HFF-Myc (cell line): ENCODE measurements around the gene OR12D2.
"Not testable (repeated sequence)": the region's sequence is repeated elsewhere in the genome, so short reads cannot be mapped to it uniquely, and the experiment has no call there.

ENCODE experiments used
- DNase-seq: peaks from one replicate; pipeline ENCODE4 v3.0.0-alpha.2; 2011; ENCODE audit warnings: low read depth; ENCODE audit errors: extremely low read depth
- H3K4me3 ChIP-seq: replicated peaks from 2 replicates; pipeline ENCODE4 v1.5.1; 2011; ENCODE audit warnings: low read depth, mild to moderate bottlenecking, control low read depth, low read length
- TF ChIP-seq, protein P1 (sequence below): IDR thresholded peaks from 2 replicates; pipeline ENCODE4 v1.5.1; 2012; ENCODE audit warnings: mild to moderate bottlenecking, low read depth, low read length, control low read depth; ENCODE audit errors: missing control alignments

Gene OR12D2

DNA sequence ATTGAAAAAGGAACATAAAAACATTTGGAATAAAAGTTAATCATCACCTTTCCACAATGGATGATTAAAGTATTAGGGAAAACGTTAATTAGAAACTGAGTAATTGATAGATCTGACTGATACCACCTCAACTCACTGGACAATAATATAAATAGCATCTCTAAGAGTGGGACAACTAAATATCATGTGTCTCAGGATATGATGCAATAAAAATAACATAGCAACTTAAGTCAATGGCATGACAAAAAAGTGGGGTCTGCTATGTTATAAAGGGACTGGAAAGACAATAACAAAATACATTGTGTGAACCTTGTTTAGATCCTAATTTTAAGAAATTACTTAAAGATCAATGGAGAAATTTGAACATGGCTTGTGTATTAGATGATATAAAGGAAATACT is 29.6 kb downstream of the OR12D2 start:
- DNase-seq: no peak
- TF ChIP-seq, protein P1, sequence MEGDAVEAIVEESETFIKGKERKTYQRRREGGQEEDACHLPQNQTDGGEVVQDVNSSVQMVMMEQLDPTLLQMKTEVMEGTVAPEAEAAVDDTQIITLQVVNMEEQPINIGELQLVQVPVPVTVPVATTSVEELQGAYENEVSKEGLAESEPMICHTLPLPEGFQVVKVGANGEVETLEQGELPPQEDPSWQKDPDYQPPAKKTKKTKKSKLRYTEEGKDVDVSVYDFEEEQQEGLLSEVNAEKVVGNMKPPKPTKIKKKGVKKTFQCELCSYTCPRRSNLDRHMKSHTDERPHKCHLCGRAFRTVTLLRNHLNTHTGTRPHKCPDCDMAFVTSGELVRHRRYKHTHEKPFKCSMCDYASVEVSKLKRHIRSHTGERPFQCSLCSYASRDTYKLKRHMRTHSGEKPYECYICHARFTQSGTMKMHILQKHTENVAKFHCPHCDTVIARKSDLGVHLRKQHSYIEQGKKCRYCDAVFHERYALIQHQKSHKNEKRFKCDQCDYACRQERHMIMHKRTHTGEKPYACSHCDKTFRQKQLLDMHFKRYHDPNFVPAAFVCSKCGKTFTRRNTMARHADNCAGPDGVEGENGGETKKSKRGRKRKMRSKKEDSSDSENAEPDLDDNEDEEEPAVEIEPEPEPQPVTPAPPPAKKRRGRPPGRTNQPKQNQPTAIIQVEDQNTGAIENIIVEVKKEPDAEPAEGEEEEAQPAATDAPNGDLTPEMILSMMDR: no peak
- H3K4me3 ChIP-seq: no peak overlapping the region

DNA sequence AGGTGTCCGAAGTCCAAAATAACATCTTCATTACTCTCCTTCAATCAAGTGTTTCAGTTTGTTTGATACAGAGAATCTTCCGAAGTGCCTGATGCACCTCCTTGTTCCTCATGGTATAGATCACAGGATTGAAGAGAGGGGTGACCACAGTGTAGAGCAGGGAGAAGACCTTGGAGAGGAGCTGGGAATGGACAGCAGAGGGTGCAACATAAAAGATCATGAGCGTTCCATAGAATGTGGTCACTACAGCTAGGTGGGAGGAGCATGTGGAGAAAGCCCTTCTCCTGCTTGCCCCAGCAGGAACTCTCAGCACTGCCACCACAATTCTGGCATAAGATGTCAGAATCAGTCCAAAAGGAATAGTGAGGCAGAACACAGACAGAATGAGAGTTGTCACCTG is 31.2 kb downstream of the OR12D2 start:
- no peak for DNase-seq
- H3K4me3 ChIP-seq: no peak overlapping the region
- TF ChIP-seq, protein P1: no peak

DNA sequence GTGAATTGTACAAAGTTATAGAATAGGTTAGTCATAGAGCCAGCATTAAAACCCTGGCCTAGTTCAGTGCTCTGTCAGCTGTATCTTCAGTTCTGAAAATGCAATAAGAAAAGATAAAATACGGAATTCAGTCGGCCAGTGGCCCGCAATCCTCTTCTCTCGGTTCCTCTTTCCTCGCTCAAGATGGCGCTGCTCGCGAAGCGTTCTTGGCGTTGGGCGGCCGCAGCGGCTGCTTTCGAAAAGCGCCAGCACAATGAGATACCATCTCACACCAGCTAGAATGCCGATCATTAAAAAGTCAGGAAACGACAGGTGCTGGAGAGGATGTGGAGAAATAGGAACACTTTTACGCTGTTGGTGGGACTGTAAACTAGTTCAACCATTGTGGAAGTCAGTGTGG is 41.3 kb downstream of the OR12D2 start:
- DNase-seq, H3K4me3 ChIP-seq: not testable (repeated sequence)

DNA sequence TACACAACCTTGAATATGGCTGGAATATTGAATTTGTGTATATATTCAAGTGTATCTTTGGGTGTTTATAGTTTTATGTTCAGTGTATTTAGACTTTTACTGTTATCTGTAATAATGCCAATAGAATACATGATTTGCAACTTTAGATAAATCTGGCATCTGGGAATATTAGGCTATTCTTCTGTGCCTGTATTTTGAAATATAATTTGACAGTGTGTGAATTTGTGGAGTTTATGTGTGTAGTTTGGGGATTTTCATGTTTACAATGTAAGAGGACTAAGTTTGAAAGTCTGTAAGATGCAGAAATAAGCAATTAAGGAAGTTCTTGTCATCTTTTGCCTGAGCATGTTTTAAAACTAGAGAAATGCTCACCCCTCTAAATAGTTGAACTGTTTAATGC is 43.6 kb downstream of the OR12D2 start, which contains the start of gene OR10C1:
Gene OR10C1, plus strand, starts transcription at position 301 of the 400 bp plus-strand sequence. CDS start 710 bp downstream, outside the sequence.
- TF ChIP-seq, protein P1: no peak
- H3K4me3 ChIP-seq: no peak within 1 kb of the TSS
- no peak for DNase-seq

DNA sequence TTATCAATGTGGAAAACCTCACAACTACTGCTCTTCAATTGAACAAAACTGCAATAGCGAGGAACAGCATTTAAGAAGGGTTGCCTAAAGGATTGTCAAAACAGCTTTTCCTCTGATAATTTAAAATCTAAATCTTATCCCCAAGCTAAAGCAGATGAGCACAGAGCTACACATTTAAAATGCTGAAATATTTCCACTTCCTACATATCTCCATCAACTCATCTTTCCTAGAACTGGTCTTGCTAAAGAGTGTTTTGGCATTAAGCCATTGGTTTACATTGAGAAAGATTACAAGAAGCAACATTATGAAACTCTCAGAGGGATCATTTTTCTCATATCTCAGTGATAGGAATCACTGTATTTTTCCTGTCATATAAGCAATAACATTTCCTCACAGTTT is 47.3 kb downstream of the OR12D2 start:
- no peak overlapping the region for H3K4me3 ChIP-seq
- no peak for DNase-seq
- TF ChIP-seq, protein P1: no peak

DNA sequence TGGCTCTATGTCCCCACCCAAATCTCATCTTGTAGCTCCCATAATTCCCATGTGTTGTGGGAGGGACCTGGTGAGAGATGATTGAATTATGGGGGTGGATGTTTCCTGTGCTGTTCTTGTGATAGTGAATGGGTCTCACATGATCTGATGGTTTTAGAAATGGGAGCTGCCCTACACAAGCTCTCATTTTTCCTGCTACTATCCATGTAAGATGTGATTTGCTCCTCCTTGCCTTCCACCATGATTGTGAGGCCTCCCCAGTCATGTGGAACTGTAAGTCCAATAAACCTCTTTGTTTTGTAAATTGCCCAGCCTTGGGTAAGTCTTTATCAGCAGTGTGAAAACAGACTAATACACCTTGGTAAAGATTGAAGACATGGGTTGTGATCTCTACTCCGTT is 48.6 kb downstream of the OR12D2 start:
- DNase-seq, H3K4me3 ChIP-seq: not testable (repeated sequence)
